ENCODE measurements around the gene USP3. TPM values are rescaled to one million over a fixed set of nuclear protein-coding genes. Genes with fewer than 3 reads are reported as not detected.

USP3 gene
- polyA plus RNA-seq, 1 donor (not counting 4 experiments of a cell fraction or from before 2014, with no cell fraction given): 16.2 TPM

- Histone ChIP-seq H3K36me3 (ENCODE audit: control insufficient read depth in 2 of 2, extremely low read depth in 1 of 2, insufficient read depth in 2 of 2, low read length in 2 of 2) (no peaks in the 10 kb centered on the region), H3K79me2 (ENCODE audit: control insufficient read depth, insufficient read depth, low read length) (peaks cover 89% of the 10 kb centered on the region), H3K4me3 (ENCODE audit: control insufficient read depth in 2 of 3, extremely low read depth in 1 of 3, insufficient read depth in 2 of 3, low read depth in 1 of 3, low read length in 3 of 3) (no peak overlapping the region), H3K9me3 (ENCODE audit: control insufficient read depth, low read depth, low read length) (no peaks in the 10 kb centered on the region), H2AFZ (ENCODE audit: control insufficient read depth, low read length) (no peak overlapping the region), H3K4me2 (ENCODE audit: control insufficient read depth, extremely low read depth, insufficient read depth, low read depth, low read length) (no peak overlapping the region), H3K9me1 (ENCODE audit: control insufficient read depth, extremely low read depth, insufficient read depth, low read length) (no peaks in the 10 kb centered on the region), H3K27ac (ENCODE audit: control insufficient read depth, insufficient read depth, low read length) (no peak overlapping the region), H3K4me1 (ENCODE audit: control insufficient read depth, extremely low read depth, insufficient read depth, low read length) (peaks cover 38% of the 10 kb centered on the region), H4K20me1 (ENCODE audit: control insufficient read depth, extremely low read depth, insufficient read depth, low read length) (peaks cover 5% of the 10 kb centered on the region), H3K27me3 (ENCODE audit: control insufficient read depth, extremely low read depth, insufficient read depth, low read length) (no peaks in the 10 kb centered on the region), H3K9ac (ENCODE audit: control insufficient read depth, extremely low read depth, insufficient read depth, low read length) (no peak overlapping the region)
- dilution Hi-C loops (cut with MboI; ENCODE audit: extremely low pct_ligation_motif_present, low sequenced_read_pairs): no loop called here
- FAIRE-seq (no peak), DNase-seq (ENCODE audit: low read depth, low spot score) (no peak)
- TF ChIP-seq CTCF (optimal IDR thresholded peaks at IDR 0.05 in 1 of 3, IDR thresholded peaks at IDR 0.05 in 1 of 3, conservative IDR thresholded peaks at IDR 0.05 in 1 of 3; ENCODE audit: extremely low read depth in 1 of 3, insufficient read depth in 2 of 3, low read length in 3 of 3) (no peak), EZH2 (IDR thresholded peaks at IDR 0.05; ENCODE audit: low read length) (no peak)
Measured at GRCh38 chr15:63524316-63525015, 20.1 kb downstream of the USP3 start.

- H3K4me1 ChIP-seq (ENCODE audit: control insufficient read depth, extremely low read depth, insufficient read depth, low read length): peaks cover 28% of the 10 kb centered on the region
- no peak overlapping the region for H3K9ac ChIP-seq (ENCODE audit: control insufficient read depth, extremely low read depth, insufficient read depth, low read length)
- DNase-seq (ENCODE audit: low read depth, low spot score): no peak
- H3K9me1 ChIP-seq (ENCODE audit: control insufficient read depth, extremely low read depth, insufficient read depth, low read length): no peaks in the 10 kb centered on the region
- no peaks in the 10 kb centered on the region for H3K27me3 ChIP-seq (ENCODE audit: control insufficient read depth, extremely low read depth, insufficient read depth, low read length)
- dilution Hi-C loops (cut with MboI; ENCODE audit: extremely low pct_ligation_motif_present, low sequenced_read_pairs): no loop called here
- no peak overlapping the region for H3K4me3 ChIP-seq (ENCODE audit: control insufficient read depth in 2 of 3, extremely low read depth in 1 of 3, insufficient read depth in 2 of 3, low read depth in 1 of 3, low read length in 3 of 3)
- no peak for FAIRE-seq
- no peak for TF ChIP-seq CTCF (optimal IDR thresholded peaks at IDR 0.05 in 1 of 3, IDR thresholded peaks at IDR 0.05 in 1 of 3, conservative IDR thresholded peaks at IDR 0.05 in 1 of 3; ENCODE audit: extremely low read depth in 1 of 3, insufficient read depth in 2 of 3, low read length in 3 of 3)
- H4K20me1 ChIP-seq (ENCODE audit: control insufficient read depth, extremely low read depth, insufficient read depth, low read length): peaks cover 5% of the 10 kb centered on the region
- no peak overlapping the region for H3K27ac ChIP-seq (ENCODE audit: control insufficient read depth, insufficient read depth, low read length)
- H3K9me3 ChIP-seq (ENCODE audit: control insufficient read depth, low read depth, low read length): no peaks in the 10 kb centered on the region
- H2AFZ ChIP-seq (ENCODE audit: control insufficient read depth, low read length): no peak overlapping the region
- H3K4me2 ChIP-seq (ENCODE audit: control insufficient read depth, extremely low read depth, insufficient read depth, low read depth, low read length): no peak overlapping the region
- H3K36me3 ChIP-seq (ENCODE audit: control insufficient read depth in 2 of 2, extremely low read depth in 1 of 2, insufficient read depth in 2 of 2, low read length in 2 of 2): no peaks in the 10 kb centered on the region
- H3K79me2 ChIP-seq (ENCODE audit: control insufficient read depth, insufficient read depth, low read length): peaks cover 87% of the 10 kb centered on the region
Measured at GRCh38 chr15:63526401-63526800, 22.0 kb downstream of the USP3 start.

Measured in keratinocyte (primary cell).